Measurements from ENCODE around the gene MSH3. TPM values are rescaled to one million over a fixed set of nuclear protein-coding genes. Genes with fewer than 3 reads are reported as not detected.

MSH3 gene
- polyA plus RNA-seq, 3 donors: 4.5 to 9.9 (median 8.0) TPM

DNA sequence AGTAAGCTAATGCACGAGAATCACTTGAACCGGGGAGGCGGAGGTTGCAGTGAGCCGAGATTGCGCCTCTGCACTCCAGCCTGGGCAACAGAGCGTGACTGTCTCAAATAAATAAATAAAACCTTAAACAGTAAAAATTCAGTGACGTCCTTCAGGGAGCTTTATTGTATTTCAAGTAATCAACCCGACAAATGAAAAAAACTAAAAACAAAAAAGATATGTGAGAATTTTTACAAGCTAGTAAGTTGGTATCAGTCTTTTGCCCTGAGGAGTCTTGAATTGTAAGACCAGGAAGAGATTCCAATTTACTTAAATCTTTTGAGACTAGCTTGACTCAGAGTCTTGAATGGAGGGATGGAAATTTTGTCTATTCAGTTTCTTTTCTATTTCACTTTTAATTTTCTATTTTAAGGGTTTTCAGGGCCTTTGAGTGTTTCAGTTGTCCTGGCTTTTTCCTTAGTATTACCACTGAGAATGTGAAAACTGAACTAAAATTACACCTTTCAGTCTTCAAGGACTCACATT, 126.4 kb downstream of the MSH3 start:
- Mint-ChIP-seq H3K4me3 (no peak overlapping the region), H3K9me3 (peaks cover 0 to 8% (median 2%) of the 10 kb centered on the region in 7 donors), H3K4me1 (no peaks in the 10 kb centered on the region), H3K36me3 (peaks cover 54 to 71% of the 10 kb centered on the region in 2 donors), H3K27ac (no peak overlapping the region), H3K27me3 (ENCODE audit: low read depth in 3 of 3) (no peaks in the 10 kb centered on the region)
- H2AFZ ChIP-seq (ENCODE audit: insufficient read depth, low read depth, low read length, poor library complexity, severe bottlenecking): no peak overlapping the region
- H4K20me1 ChIP-seq (ENCODE audit: insufficient read depth, low read length): no peaks in the 10 kb centered on the region
- no peak overlapping the region for H3K4me2 ChIP-seq (replicated peaks; ENCODE audit: extremely low read depth, low read length, poor library complexity, severe bottlenecking)
- H3K4me3 ChIP-seq (replicated peaks in 1 of 3; ENCODE audit: low read depth in 2 of 3, low read length in 3 of 3): no peak overlapping the region
- no peaks in the 10 kb centered on the region for H3K27me3 ChIP-seq (ENCODE audit: control insufficient read depth in 2 of 2, insufficient read depth in 2 of 2, low read length in 2 of 2)
- 100% methylated on average over 3 of the region's 8 CpGs for WGBS (ENCODE audit: insufficient coverage)
- no peaks in the 10 kb centered on the region for H3K9me3 ChIP-seq (replicated peaks in 1 of 2; ENCODE audit: control insufficient read depth in 1 of 2, insufficient read depth in 1 of 2, low read length in 2 of 2)
- intact Hi-C loops (cut with micrococcal nuclease): no loop called here
- H3K9ac ChIP-seq (ENCODE audit: insufficient read depth, low read length, poor library complexity, severe bottlenecking): no peak overlapping the region
- TF ChIP-seq, protein P1, sequence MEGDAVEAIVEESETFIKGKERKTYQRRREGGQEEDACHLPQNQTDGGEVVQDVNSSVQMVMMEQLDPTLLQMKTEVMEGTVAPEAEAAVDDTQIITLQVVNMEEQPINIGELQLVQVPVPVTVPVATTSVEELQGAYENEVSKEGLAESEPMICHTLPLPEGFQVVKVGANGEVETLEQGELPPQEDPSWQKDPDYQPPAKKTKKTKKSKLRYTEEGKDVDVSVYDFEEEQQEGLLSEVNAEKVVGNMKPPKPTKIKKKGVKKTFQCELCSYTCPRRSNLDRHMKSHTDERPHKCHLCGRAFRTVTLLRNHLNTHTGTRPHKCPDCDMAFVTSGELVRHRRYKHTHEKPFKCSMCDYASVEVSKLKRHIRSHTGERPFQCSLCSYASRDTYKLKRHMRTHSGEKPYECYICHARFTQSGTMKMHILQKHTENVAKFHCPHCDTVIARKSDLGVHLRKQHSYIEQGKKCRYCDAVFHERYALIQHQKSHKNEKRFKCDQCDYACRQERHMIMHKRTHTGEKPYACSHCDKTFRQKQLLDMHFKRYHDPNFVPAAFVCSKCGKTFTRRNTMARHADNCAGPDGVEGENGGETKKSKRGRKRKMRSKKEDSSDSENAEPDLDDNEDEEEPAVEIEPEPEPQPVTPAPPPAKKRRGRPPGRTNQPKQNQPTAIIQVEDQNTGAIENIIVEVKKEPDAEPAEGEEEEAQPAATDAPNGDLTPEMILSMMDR (IDR thresholded peaks at IDR 0.05): no peak
- DNase-seq: no peak
- no peaks in the 10 kb centered on the region for H3K4me1 ChIP-seq (ENCODE audit: control insufficient read depth in 1 of 2, insufficient read depth in 2 of 2, low read length in 2 of 2)
- H3K36me3 ChIP-seq (replicated peaks in 1 of 2; ENCODE audit: control insufficient read depth in 1 of 2, insufficient read depth in 2 of 2, low read length in 2 of 2): peaks cover 37 to 63% of the 10 kb centered on the region in 2 donors
- no peaks in the 10 kb centered on the region for H3K79me2 ChIP-seq (ENCODE audit: insufficient read depth, low read length)
- H3K27ac ChIP-seq (ENCODE audit: low read depth in 1 of 2, low read length in 2 of 2): no peak overlapping the region

GRCh38 chr5:80781356-80781755, 126.9 kb downstream of the MSH3 start:
- no peak overlapping the region for H3K9ac ChIP-seq (ENCODE audit: insufficient read depth, low read length, poor library complexity, severe bottlenecking)
- peaks cover 33 to 63% of the 10 kb centered on the region in 2 donors for H3K36me3 ChIP-seq (replicated peaks in 1 of 2; ENCODE audit: control insufficient read depth in 1 of 2, insufficient read depth in 2 of 2, low read length in 2 of 2)
- Mint-ChIP-seq H3K4me1 (no peaks in the 10 kb centered on the region), H3K36me3 (peaks cover 49 to 67% of the 10 kb centered on the region in 2 donors), H3K27me3 (ENCODE audit: low read depth in 3 of 3) (no peaks in the 10 kb centered on the region), H3K9me3 (peaks cover 0 to 8% (median 2%) of the 10 kb centered on the region in 7 donors), H3K4me3 (no peak overlapping the region), H3K27ac (no peak overlapping the region)
- H4K20me1 ChIP-seq (ENCODE audit: insufficient read depth, low read length): no peaks in the 10 kb centered on the region
- H3K27me3 ChIP-seq (ENCODE audit: control insufficient read depth in 2 of 2, insufficient read depth in 2 of 2, low read length in 2 of 2): no peaks in the 10 kb centered on the region
- H3K4me2 ChIP-seq (replicated peaks; ENCODE audit: extremely low read depth, low read length, poor library complexity, severe bottlenecking): no peak overlapping the region
- no peak overlapping the region for H3K4me3 ChIP-seq (replicated peaks in 1 of 3; ENCODE audit: low read depth in 2 of 3, low read length in 3 of 3)
- intact Hi-C loops (cut with micrococcal nuclease): no loop called here
- no peak overlapping the region for H2AFZ ChIP-seq (ENCODE audit: insufficient read depth, low read depth, low read length, poor library complexity, severe bottlenecking)
- TF ChIP-seq, protein P1 (IDR thresholded peaks at IDR 0.05): no peak
- H3K79me2 ChIP-seq (ENCODE audit: insufficient read depth, low read length): no peaks in the 10 kb centered on the region
- WGBS (ENCODE audit: insufficient coverage): no CpG with 5 or more reads among the region's 1 CpG
- H3K9me3 ChIP-seq (replicated peaks in 1 of 2; ENCODE audit: control insufficient read depth in 1 of 2, insufficient read depth in 1 of 2, low read length in 2 of 2): no peaks in the 10 kb centered on the region
- DNase-seq: no peak
- no peak overlapping the region for H3K27ac ChIP-seq (ENCODE audit: low read depth in 1 of 2, low read length in 2 of 2)
- no peaks in the 10 kb centered on the region for H3K4me1 ChIP-seq (ENCODE audit: control insufficient read depth in 1 of 2, insufficient read depth in 2 of 2, low read length in 2 of 2)
